Stomach (tissue), 4 donors: ENCODE results near the gene SLC6A11.

Source experiments
- POLR2A ChIP-seq, 4 donors: fragments of 450-650 bp; IDR thresholded peaks; one replicate each; pipeline ENCODE4 v1.6.1; 2016; ENCODE audit warnings: antibody characterized with exemption in 4 of 4, control low read depth in 2 of 4, mild to moderate bottlenecking in 1 of 4, moderate library complexity in 1 of 4
- POLR2AphosphoS5 ChIP-seq, 3 donors: sonication (generic); formaldehyde crosslinking; IDR thresholded peaks; one replicate each; pipeline ENCODE4 v1.6.1; 2016; ENCODE audit warnings: antibody characterized with exemption in 3 of 3
- TF ChIP-seq, protein P1 (sequence below), 7 experiments: fragments of 450-650 bp in 4 of 7; fragments of 200-600 bp in 3 of 7; sonication (generic) in 3 of 7; IDR thresholded peaks; one replicate each; pipeline ENCODE4 v1.5.1; 2016 to 2019; ENCODE audit warnings: antibody characterized with exemption in 7 of 7, control low read depth in 2 of 7, mild to moderate bottlenecking in 1 of 7

- TF ChIP-seq POLR2AphosphoS5 (IDR thresholded peaks at IDR 0.05) (no peak), POLR2A (IDR thresholded peaks at IDR 0.05) (no peak)
- TF ChIP-seq, protein P1, sequence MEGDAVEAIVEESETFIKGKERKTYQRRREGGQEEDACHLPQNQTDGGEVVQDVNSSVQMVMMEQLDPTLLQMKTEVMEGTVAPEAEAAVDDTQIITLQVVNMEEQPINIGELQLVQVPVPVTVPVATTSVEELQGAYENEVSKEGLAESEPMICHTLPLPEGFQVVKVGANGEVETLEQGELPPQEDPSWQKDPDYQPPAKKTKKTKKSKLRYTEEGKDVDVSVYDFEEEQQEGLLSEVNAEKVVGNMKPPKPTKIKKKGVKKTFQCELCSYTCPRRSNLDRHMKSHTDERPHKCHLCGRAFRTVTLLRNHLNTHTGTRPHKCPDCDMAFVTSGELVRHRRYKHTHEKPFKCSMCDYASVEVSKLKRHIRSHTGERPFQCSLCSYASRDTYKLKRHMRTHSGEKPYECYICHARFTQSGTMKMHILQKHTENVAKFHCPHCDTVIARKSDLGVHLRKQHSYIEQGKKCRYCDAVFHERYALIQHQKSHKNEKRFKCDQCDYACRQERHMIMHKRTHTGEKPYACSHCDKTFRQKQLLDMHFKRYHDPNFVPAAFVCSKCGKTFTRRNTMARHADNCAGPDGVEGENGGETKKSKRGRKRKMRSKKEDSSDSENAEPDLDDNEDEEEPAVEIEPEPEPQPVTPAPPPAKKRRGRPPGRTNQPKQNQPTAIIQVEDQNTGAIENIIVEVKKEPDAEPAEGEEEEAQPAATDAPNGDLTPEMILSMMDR (IDR thresholded peaks at IDR 0.05), result no peak
Measured at GRCh38 chr3:10768708-10769394, 47.2 kb upstream of the SLC6A11 start.
